ENCODE data around the gene HIRIP3.
A peak's percentile ranks its signal among the peaks of the same experiment; 100 is the strongest.

Gene HIRIP3

DNA sequence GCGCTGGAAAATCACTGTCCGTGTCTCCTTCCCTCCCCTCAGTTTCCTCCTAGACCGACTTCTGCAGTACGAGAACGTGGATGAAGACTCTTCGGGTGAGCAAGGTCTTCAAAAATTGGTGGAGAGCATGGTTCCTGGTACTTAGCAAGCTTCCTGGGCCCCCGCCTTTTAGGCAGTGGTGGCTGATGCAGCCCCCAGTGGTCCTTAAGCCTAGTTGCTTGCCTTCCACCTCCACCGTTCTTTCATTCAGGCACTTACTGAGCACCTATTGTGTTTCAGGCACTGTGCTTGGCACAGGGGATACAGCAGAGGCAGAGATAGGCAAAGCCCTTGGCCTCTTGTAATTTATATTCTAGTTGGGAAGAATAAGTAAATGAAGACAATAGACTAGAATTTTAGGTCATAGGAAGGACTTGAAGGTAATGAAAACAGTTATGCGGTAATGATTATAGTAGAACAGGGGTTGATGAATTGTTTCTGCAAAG is 1.4 kb upstream of the HIRIP3 start:
- DNase-seq, result no peak

GRCh38 chr16:29995911-29996765 is 721 bp upstream of the HIRIP3 start, which contains the start of gene INO80E:
Gene INO80E, plus strand, starts transcription at chr16:29996241. Its CDS starts 70 bp downstream, at chr16:29996311.
- DNase-seq, result peak; percentile 97

GRCh38 chr16:29994600-29995323 is 655 bp downstream of the HIRIP3 start:
- peak; percentile 57 for DNase-seq

GRCh38 chr16:29993903-29994599 is 1.4 kb downstream of the HIRIP3 start:
- no peak for DNase-seq

- DNase-seq, result no peak
These were observed 2.1 kb downstream of the HIRIP3 start for GRCh38 chr16:29993191-29993902.

DNA sequence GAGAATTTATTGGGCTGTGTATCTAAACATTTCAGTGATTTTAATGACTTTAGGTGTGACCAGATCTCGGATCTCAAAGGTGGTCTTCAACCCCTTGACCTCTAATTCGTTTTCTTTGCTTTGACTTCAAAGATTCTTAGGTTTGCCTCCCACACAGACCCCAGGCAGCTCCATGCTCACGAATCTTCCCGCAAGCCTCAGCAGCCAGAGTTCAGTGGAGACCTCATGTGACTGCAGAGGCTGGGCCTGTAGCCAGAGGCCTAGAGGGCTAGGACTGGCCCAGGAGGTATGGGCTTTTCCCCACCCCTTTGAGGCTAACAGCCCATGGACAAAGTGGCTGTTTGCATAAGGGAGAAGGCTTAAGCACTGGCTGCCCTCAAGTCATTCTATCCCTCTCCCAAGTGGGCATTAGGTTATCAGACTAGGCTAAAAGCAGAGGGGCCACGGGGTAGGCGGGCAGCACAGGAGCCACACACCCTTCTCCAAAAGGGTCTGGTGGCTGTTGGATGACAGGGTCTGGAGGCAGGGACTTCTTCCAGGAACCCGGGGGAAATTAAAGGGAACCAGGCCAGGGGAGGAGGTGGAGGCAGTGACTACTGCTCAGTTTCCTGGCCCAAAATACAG is 3.0 kb downstream of the HIRIP3 start:
- no peak for DNase-seq

DNA sequence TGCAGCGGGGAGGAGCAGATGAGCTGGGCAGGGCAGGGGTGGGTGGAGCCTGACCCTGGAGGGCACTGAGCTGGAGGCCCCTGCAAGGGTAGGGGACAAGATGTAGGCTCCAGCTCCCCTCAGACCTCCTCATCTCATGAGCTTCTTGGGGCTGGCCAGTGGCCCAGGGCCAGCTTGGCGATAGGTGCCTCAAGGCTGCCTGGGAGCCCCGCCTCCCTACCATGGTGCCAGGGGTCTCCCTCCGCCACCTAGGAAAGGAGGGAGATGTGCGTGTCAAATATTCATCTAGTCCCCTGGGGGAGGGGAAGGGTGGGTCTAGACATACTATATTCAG is 3.9 kb downstream of the HIRIP3 start:
- DNase-seq, result no peak

GRCh38 chr16:29990883-29991570 is 4.4 kb downstream of the HIRIP3 start:
- no peak for DNase-seq

DNA sequence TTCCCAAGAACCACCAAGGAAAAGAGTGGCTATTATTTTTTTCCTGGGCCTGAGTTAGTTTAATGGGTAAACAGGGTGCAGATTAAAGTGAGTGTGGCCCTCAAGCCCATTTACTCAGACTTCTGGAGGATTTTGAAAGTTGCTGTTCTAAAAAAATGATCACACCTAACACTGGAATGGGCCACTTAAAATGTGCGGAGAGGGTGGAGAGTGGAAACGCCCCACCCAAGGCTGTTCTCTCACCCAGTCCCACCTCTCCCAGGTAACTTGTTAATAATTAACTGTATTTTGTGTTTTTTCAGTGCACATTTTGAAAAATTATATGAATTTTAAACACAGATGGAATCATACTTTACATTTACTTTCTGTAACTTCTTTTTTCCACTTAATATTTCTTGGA is 5.4 kb downstream of the HIRIP3 start:
- DNase-seq, result no peak

DNA sequence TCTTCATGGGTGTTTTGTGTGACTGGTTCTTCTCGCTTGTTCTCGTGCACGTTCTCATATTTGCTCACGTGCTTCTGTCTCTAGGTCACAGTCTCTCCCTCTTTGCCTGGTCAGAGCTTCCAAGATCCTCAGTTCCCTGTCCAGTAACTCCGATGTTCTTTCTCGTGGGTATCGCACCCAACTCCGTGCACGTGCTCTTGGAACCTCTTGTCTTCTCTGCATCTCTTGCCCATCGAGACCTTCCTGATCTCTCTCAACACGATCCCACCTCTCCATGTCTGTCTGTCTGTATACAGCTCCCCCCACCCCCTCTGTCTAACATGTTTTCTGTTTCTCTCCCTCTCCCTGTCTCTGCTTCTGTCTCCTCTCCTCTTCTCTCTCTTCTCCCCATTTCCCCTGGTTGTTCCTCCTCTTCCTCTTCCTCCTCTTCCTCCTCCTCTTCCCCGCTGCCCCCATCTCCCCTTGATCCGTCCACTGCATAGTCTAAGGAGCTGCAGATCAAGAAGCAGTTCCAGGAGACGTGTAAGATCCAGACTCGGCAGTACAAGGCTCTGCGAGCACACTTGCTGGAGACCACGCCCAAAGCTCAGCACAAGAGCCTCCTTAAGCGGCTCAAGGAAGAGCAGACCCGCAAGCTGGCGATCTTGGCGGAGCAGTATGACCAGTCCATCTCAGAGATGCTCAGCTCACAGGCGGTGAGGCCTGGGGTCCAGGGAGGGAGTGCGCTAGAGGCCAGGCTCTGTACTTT is 6.1 kb downstream of the HIRIP3 start:
- no peak for DNase-seq

GRCh38 chr16:29988346-29989075 is 6.9 kb downstream of the HIRIP3 start:
- DNase-seq, result no peak

DNA sequence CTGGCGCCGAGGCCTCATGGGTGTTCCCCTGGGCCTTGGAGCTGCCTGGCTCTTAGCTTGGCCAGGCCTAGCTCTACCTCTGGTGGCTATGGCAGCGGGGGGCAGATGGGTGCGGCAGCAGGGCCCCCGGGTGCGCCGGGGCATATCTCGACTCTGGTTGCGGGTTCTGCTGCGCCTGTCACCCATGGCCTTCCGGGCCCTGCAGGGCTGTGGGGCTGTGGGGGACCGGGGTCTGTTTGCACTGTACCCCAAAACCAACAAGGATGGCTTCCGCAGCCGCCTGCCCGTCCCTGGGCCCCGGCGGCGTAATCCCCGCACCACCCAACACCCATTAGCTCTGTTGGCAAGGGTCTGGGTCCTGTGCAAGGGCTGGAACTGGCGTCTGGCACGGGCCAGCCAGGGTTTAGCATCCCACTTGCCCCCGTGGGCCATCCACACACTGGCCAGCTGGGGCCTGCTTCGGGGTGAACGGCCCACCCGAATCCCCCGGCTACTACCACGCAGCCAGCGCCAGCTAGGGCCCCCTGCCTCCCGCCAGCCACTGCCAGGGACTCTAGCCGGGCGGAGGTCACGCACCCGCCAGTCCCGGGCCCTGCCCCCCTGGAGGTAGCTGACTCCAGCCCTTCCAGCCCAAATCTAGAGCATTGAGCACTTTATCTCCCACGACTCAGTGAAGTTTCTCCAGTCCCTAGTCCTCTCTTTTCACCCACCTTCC is 7.9 kb downstream of the HIRIP3 start:
- no peak for DNase-seq

GRCh38 chr16:29986931-29987330 is 8.5 kb downstream of the HIRIP3 start:
- no peak for DNase-seq

DNA sequence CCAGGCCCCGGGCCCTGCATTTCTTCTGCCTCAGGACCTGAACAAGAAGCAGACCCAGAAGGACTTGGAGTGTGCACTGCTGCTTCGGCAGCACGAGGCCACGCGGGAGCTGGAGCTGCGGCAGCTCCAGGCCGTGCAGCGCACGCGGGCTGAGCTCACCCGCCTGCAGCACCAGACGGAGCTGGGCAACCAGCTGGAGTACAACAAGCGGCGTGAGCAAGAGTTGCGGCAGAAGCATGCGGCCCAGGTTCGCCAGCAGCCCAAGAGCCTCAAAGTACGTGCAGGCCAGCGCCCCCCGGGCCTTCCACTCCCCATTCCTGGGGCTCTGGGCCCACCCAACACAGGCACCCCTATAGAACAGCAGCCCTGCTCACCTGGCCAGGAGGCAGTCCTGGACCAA is 9.2 kb downstream of the HIRIP3 start:
- DNase-seq, result no peak

DNA sequence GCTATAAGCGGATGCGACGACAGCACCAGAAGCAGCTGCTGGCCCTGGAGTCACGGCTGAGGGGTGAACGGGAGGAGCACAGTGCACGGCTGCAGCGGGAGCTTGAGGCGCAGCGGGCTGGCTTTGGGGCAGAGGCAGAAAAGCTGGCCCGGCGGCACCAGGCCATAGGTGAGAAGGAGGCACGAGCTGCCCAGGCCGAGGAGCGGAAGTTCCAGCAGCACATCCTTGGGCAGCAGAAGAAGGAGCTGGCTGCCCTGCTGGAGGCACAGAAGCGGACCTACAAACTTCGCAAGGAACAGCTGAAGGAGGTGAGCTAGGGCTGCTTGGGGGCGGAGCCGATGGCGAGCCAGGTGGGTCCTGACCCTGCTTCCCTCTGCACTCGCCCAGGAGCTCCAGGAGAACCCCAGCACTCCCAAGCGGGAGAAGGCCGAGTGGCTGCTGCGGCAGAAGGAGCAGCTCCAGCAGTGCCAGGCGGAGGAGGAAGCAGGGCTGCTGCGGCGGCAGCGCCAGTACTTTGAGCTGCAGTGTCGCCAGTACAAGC is 10.1 kb downstream of the HIRIP3 start:
- no peak for DNase-seq

GRCh38 chr16:29984764-29985147 is 10.7 kb downstream of the HIRIP3 start:
- no peak for DNase-seq

DNA sequence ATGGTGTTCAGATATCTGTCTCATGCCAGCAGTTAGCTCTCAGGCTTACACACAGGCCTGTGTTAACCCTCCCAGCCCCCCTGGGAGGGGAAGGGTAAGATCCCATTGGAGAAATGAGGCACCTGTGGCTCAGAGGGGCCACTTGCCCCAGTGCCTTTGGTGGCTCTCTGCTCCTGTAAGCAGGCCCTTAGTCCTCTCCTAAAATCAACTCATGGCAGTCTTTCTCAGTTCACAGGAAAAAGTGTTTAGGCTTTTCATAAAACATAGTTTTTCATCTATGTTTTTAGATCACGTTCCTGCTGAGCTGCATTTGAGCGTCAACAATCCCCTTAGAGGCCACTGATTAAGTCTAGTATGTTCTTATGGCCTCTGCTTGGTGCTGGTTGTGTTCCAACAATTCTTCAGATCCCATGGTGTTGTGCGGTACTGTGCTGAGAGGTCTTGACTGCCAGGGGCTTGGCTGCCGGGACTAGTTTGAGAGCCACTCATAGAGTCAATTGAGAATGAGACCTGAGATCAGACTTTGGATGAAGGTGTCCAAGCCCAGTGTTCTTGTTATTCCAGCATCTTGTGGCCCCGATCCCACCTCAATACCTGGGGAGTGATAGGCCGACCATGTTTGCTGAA is 11.2 kb downstream of the HIRIP3 start:
- no peak for DNase-seq

- no peak for DNase-seq
These were observed 11.8 kb downstream of the HIRIP3 start for GRCh38 chr16:29983420-29984136.
